K562 (cell line): Measurements from ENCODE around the gene LRP3. TPM values are rescaled to one million over a fixed set of nuclear protein-coding genes. Genes with fewer than 3 reads are reported as not detected.

ENCODE experiments used
- ATAC-seq: fragments of 200-7000 bp; cut with Tn5 transposase; 3 replicates; pipeline ENCODE4 v1.9.1; 2020; ENCODE audit warnings: moderate library complexity
- BruUV-seq: library from RNA; stranded (reverse); fragments of 400-500 nt; replicated peaks from 2 replicates; lab custom pipeline; 2021; lab: Mats Ljungman, UMichigan
- CTCF ChIA-PET: fragments of 300-600 bp; formaldehyde crosslinking; extraction: SDS; loops from one replicate; lab custom pipeline; 2021; ENCODE audit warnings: low intra/inter-chr PET ratio; lab: Yijun Ruan, JAX
- POLR2A ChIA-PET: fragments of 300-600, 350-650 bp; sonication (Branson Sonifier 250); formaldehyde crosslinking; extraction: SDS; loops from one replicate; lab custom pipeline; 2021; ENCODE audit warnings: antibody characterized with exemption, inconsistent platforms; lab: Yijun Ruan, JAX
- DNase-seq, 4 experiments: peaks; one replicate each; pipeline versions ENCODE4 v3.0.0 to v3.0.0-alpha.2; 2011 to 2018; ENCODE audit warnings: low spot score in 3 of 4, mixed read lengths in 3 of 4; ENCODE audit errors: extremely low read depth in 1 of 4
- FAIRE-seq: peaks from 2 replicates; lab custom pipeline; 2011; peaks lifted over from hg19 to GRCh38; lab: Jason Lieb, UNC
- H2AFZ ChIP-seq: 2 replicates; pipeline ENCODE4 v1.6.0; 2011; ENCODE audit warnings: low read depth, low read length, control low read depth, inconsistent platforms
- H3K27ac ChIP-seq: fragments of 200-600 bp; 3 replicates; pipeline ENCODE4 v1.8.0; 2011; ENCODE audit warnings: low read depth, mild to moderate bottlenecking, control low read depth, inconsistent platforms, low read length, moderate library complexity, mixed read lengths; ENCODE audit errors: extremely low read depth
- H3K27me3 ChIP-seq, 2 experiments: fragments of 300-600 bp in 1 of 2; 2 replicates in 1 of 2; 3 replicates in 1 of 2; pipeline versions ENCODE4 v1.6.0 to v1.8.0; 2011; ENCODE audit warnings: inconsistent platforms in 2 of 2, low read length in 2 of 2, mild to moderate bottlenecking in 1 of 2, mixed read lengths in 1 of 2, moderate library complexity in 1 of 2; ENCODE audit not compliant: control insufficient read depth in 2 of 2, insufficient read depth in 2 of 2
- H3K36me3 ChIP-seq: fragments of 300-600 bp; 3 replicates; pipeline ENCODE4 v1.8.0; 2011; ENCODE audit warnings: mild to moderate bottlenecking, low read length, inconsistent platforms; ENCODE audit not compliant: control insufficient read depth, insufficient read depth
- H3K4me1 ChIP-seq, 2 experiments: fragments of 200-600 bp in 1 of 2; replicated peaks in 1 of 2; 2 replicates in 1 of 2; 3 replicates in 1 of 2; pipeline versions ENCODE4 v1.5.1 to v1.8.0; 2011; ENCODE audit warnings: inconsistent platforms in 2 of 2, low read length in 2 of 2, mild to moderate bottlenecking in 1 of 2, mixed read lengths in 1 of 2, moderate library complexity in 1 of 2; ENCODE audit not compliant: control insufficient read depth in 2 of 2, insufficient read depth in 2 of 2
- H3K4me2 ChIP-seq: 2 replicates; pipeline ENCODE4 v1.6.1; 2011; ENCODE audit warnings: low read length, control low read depth, inconsistent platforms, mixed read lengths; ENCODE audit not compliant: insufficient read depth
- H3K4me3 ChIP-seq: fragments of 200-600 bp; sonication (generic), shearing (Covaris generic); 2 replicates; pipeline ENCODE4 v1.5.1; 2016; ENCODE audit warnings: control low read depth, inconsistent platforms
- H3K79me2 ChIP-seq: fragments of 200-600 bp; 3 replicates; pipeline ENCODE4 v1.8.0; 2011; ENCODE audit warnings: low read length, inconsistent platforms; ENCODE audit not compliant: control insufficient read depth, insufficient read depth
- H3K9ac ChIP-seq, 2 experiments: 2 replicates each; pipeline versions ENCODE4 v1.6.0 to v1.6.1; 2011; ENCODE audit warnings: low read depth in 2 of 2, low read length in 2 of 2, control low read depth in 1 of 2, inconsistent platforms in 1 of 2, mild to moderate bottlenecking in 1 of 2, mixed read lengths in 1 of 2; ENCODE audit not compliant: insufficient read depth in 1 of 2
- H3K9me1 ChIP-seq: one replicate; pipeline ENCODE4 v1.6.0; 2011; ENCODE audit warnings: inconsistent platforms, mild to moderate bottlenecking, low read length, moderate library complexity; ENCODE audit not compliant: control insufficient read depth, insufficient read depth
- H3K9me3 ChIP-seq: replicated peaks from 2 replicates; pipeline ENCODE4 v1.5.1; 2011; ENCODE audit warnings: low read depth, low read length, inconsistent platforms; ENCODE audit not compliant: control insufficient read depth, insufficient read depth
- H4K20me1 ChIP-seq: replicated peaks from 2 replicates; pipeline ENCODE4 v1.6.1; 2011; ENCODE audit warnings: low read length, inconsistent platforms, mixed read lengths; ENCODE audit not compliant: control insufficient read depth, insufficient read depth
- BCOR ChIP-seq: fragments of 450-650 bp; IDR thresholded peaks from 2 replicates; pipeline ENCODE4 v1.6.1; 2016
- MXD1 ChIP-seq: fragments of 250-450 bp; sonication (Bioruptor Pico); IDR thresholded peaks from 2 replicates; pipeline ENCODE4 v1.8.0; 2021; ENCODE audit warnings: borderline replicate concordance, mild to moderate bottlenecking, moderate library complexity; ENCODE audit not compliant: poor library complexity, severe bottlenecking
- ZFX ChIP-seq: sonication (generic); formaldehyde crosslinking; IDR thresholded peaks from 2 replicates; pipeline ENCODE4 v1.8.0; 2022; ENCODE audit warnings: mild to moderate bottlenecking, missing genetic modification reagents, moderate library complexity
- ZKSCAN8 ChIP-seq: fragments of 200-800 bp; sonication (Bioruptor generic); IDR thresholded peaks from 2 replicates; pipeline ENCODE4 v1.6.1; 2016; ENCODE audit warnings: missing genetic modification characterization, missing compliant biosample characterization
- WGBS: fragments of 100-300 bp; shearing (Covaris generic); methylation state at CpG from one replicate; pipeline ENCODE4 v1.1.6; 2016; ENCODE audit warnings: low coverage, mixed read lengths; ENCODE audit not compliant: insufficient coverage; ENCODE audit errors: missing lambda C conversion rate; 5-methylcytosine and 5-hydroxymethylcytosine counted together
- in situ Hi-C: fragments of 300-500 bp; cut with MboI; formaldehyde crosslinking; loops from 4 replicates; pipeline ENCODE4 v1.15.0; 2018; ENCODE audit warnings: inconsistent platforms, mixed read lengths
- intact Hi-C: fragments of 100-400 bp; cut with micrococcal nuclease; formaldehyde crosslinking; loops from 2 replicates; pipeline ENCODE4 v1.14.2; 2022
- polyA plus RNA-seq, 8 experiments: library from polyadenylated mRNA; depleted of rRNA in 4 of 8; stranded (reverse) in 5 of 8; unstranded in 3 of 8; fragments of >200 nt; fragmentation: Nextera tagmentation in 2 of 8; fragmentation: Illumina TruSeq in 1 of 8; extraction: Ambion mirVana in 2 of 8; extraction: Trizol in 1 of 8; gene quantifications; 2 replicates each; pipeline versions ENCODE4 v1.2.1 to v1.2.3, GENCODE V29; 2011 to 2014; ENCODE audit warnings: inconsistent platforms in 1 of 8, missing spikeins in 1 of 8
- total RNA-seq, 7 experiments: library from RNA; depleted of rRNA in 6 of 7; stranded (reverse); fragments of >200 nt in 6 of 7; fragmentation: Illumina TruSeq in 2 of 7; extraction: Trizol in 2 of 7; gene quantifications; 2 replicates each; pipeline versions ENCODE4 v1.2.1 to v1.2.3, GENCODE V29; 2011 to 2021; ENCODE audit warnings: low replicate concordance in 1 of 7
- TF ChIP-seq, protein P1 (sequence below): sonication (generic); formaldehyde crosslinking; IDR thresholded peaks from 2 replicates; pipeline ENCODE4 v1.8.0; 2022; ENCODE audit warnings: missing genetic modification reagents, mild to moderate bottlenecking, moderate library complexity, borderline replicate concordance
- TF ChIP-seq, protein P2 (sequence below): fragments of 450-650 bp; IDR thresholded peaks from one replicate; pipeline ENCODE4 v1.6.1; 2018; ENCODE audit warnings: mild to moderate bottlenecking, moderate library complexity; ENCODE audit not compliant: partially characterized antibody

Gene LRP3
- total and polyA plus RNA-seq, 9 of the 15 experiments (the other 6 are each of a cell fraction or from before 2014, with no cell fraction given): 0.29 TPM; not detected in 8

DNA sequence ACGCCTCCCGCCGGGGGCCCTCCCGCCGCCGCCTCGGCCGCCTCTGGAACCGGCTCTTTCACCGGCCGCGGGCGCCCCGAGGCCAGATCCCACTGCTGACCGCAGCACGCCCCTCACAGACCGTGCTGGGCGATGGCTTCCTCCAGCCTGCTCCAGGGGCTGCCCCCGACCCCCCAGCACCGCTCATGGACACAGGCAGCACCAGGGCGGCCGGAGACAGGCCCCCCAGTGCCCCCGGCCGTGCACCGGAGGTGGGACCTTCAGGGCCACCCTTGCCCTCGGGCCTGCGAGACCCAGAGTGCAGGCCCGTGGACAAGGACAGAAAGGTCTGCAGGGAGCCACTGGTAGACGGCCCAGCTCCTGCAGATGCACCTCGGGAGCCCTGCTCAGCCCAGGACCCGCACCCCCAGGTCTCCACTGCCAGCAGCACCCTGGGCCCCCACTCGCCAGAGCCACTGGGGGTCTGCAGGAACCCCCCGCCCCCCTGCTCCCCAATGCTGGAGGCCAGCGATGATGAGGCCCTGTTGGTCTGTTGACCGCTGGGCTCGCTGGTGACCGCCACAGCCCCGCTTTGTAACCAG, 13.0 kb downstream of the LRP3 start:
- Histone ChIP-seq H3K9ac (no peak overlapping the region), H3K4me3 (no peak overlapping the region), H3K27me3 (peaks cover 11 to 90% of the 10 kb centered on the region in 2 experiments; a peak in 4 of 5 replicates), H2AFZ (no peak overlapping the region), H3K36me3 (no peaks in the 10 kb centered on the region), H3K9me1 (no peaks in the 10 kb centered on the region), H3K9me3 (no peaks in the 10 kb centered on the region), H3K4me1 (peaks cover 0 to 37% of the 10 kb centered on the region in 2 experiments; a peak in 2 of 5 replicates), H3K4me2 (no peak overlapping the region), H4K20me1 (peaks cover 9% of the 10 kb centered on the region; the same call in 1 of the 2 replicates), H3K27ac (no peak overlapping the region), H3K79me2 (no peaks in the 10 kb centered on the region)
- intact Hi-C loops (no loop called here), in situ Hi-C loops (no loop called here)
- under 1% methylated on average over 22 of the region's 38 CpGs for WGBS
- CTCF ChIA-PET: no interaction called here
- FAIRE-seq (no peak), DNase-seq (no peak), ATAC-seq (no peak)
- no TSS peak for BruUV-seq
- TF ChIP-seq, protein P1, sequence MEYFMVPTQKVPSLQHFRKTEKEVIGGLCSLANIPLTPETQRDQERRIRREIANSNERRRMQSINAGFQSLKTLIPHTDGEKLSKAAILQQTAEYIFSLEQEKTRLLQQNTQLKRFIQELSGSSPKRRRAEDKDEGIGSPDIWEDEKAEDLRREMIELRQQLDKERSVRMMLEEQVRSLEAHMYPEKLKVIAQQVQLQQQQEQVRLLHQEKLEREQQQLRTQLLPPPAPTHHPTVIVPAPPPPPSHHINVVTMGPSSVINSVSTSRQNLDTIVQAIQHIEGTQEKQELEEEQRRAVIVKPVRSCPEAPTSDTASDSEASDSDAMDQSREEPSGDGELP (CRISPR knock-in tag): no peak
- no peak for TF ChIP-seq MXD1
- TF ChIP-seq, protein P2, sequence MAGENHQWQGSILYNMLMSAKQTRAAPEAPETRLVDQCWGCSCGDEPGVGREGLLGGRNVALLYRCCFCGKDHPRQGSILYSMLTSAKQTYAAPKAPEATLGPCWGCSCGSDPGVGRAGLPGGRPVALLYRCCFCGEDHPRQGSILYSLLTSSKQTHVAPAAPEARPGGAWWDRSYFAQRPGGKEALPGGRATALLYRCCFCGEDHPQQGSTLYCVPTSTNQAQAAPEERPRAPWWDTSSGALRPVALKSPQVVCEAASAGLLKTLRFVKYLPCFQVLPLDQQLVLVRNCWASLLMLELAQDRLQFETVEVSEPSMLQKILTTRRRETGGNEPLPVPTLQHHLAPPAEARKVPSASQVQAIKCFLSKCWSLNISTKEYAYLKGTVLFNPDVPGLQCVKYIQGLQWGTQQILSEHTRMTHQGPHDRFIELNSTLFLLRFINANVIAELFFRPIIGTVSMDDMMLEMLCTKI: no peak
- TF ChIP-seq BCOR: no peak
- TF ChIP-seq ZKSCAN8 (CRISPR knock-in tag): no peak
- TF ChIP-seq ZFX (CRISPR knock-in tag): no peak
- POLR2A ChIA-PET: no interaction called here
